H1 (cell line): ENCODE measurements around the gene UBE2G2. TPM values are rescaled to one million over a fixed set of nuclear protein-coding genes. Genes with fewer than 3 reads are reported as not detected.

Experiments
- KDM5A ChIP-seq: fragments of 200-600 bp; IDR thresholded peaks from 2 replicates; pipeline ENCODE4 v1.7.1; 2012; ENCODE audit warnings: mild to moderate bottlenecking, low read length, inconsistent platforms, mixed read lengths
- POU5F1 ChIP-seq: IDR thresholded peaks from 2 replicates; pipeline ENCODE4 v1.6.1; 2011; ENCODE audit warnings: low read depth, mild to moderate bottlenecking, low read length, moderate library complexity
- RXRA ChIP-seq: IDR thresholded peaks from 2 replicates; pipeline ENCODE4 v1.6.1; 2011; ENCODE audit warnings: low read depth, mild to moderate bottlenecking, low read length, moderate library complexity; ENCODE audit not compliant: insufficient read depth
- TBP ChIP-seq: IDR thresholded peaks from 2 replicates; pipeline ENCODE4 v1.6.1; 2011; ENCODE audit warnings: low read depth, low read length, improper control_type of control experiment
- ZNF274 ChIP-seq: IDR thresholded peaks from 2 replicates; pipeline ENCODE4 v1.7.0; 2012; ENCODE audit warnings: low read length, borderline replicate concordance; ENCODE audit errors: extremely low read depth
- polyA plus RNA-seq, 7 experiments: library from polyadenylated mRNA; depleted of rRNA in 3 of 7; stranded (reverse) in 5 of 7; unstranded in 2 of 7; fragments of >200 nt in 5 of 7; fragments of 200-250 nt in 2 of 7; gene quantifications; 1 replicate in 5 of 7; 2 replicates in 1 of 7; 4 replicates in 1 of 7; pipeline versions ENCODE4 v1.2.1 to v1.2.3, GENCODE V29; 2011 to 2013; ENCODE audit warnings: missing spikeins in 2 of 7, mixed read lengths in 2 of 7
- total RNA-seq: library from RNA; stranded (reverse); fragmentation: NEBNext Ultra II Directional; extraction: Animal tissue kit (Norgen Biotek cat#: 25700); gene quantifications from 2 replicates; pipeline ENCODE4 v1.2.1, GENCODE V29; 2021
- TF ChIP-seq, protein P1 (sequence below): IDR thresholded peaks from 2 replicates; pipeline ENCODE4 v1.6.1; 2012; ENCODE audit warnings: inconsistent platforms

UBE2G2 gene
- total and polyA plus RNA-seq, 2 of the 8 experiments (the other 6 are each of a cell fraction or from before 2014, with no cell fraction given) = 96.3 to 101 TPM

DNA sequence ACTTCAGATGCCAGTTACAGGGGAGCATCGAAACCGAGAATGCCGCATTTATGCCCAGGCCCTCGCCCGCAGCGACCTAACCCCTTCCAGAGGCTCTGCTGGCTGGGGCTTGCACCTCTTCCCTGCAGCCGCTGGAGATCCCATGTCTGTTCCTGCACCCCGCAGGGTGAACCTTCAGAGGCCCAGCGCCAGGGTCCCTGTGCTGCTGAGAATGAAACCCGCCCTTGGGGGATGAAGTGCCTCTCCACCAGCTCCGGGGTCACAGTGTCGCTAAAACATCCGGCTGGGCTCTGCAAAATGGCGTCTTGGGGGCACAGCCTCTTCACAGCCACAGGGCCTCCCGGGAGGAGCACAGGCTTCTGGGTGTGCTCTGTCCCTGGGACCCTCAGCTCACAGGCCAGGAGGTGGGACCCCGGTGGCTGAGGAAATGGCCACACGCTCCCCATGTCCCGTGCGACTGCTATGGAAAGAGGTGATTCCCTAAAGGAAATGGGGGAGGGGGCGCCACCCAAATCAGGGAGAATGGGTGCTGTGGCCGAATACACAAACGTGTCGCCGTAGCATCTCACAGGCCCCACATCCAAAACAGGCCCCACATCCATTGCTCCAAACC, 50.3 kb downstream of the UBE2G2 start (continued):
- no peak for TF ChIP-seq KDM5A
- TF ChIP-seq, protein P1, sequence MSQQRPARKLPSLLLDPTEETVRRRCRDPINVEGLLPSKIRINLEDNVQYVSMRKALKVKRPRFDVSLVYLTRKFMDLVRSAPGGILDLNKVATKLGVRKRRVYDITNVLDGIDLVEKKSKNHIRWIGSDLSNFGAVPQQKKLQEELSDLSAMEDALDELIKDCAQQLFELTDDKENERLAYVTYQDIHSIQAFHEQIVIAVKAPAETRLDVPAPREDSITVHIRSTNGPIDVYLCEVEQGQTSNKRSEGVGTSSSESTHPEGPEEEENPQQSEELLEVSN = no peak
- no peak for TF ChIP-seq TBP
- no peak for TF ChIP-seq POU5F1
- no peak for TF ChIP-seq RXRA
- no peak for TF ChIP-seq ZNF274
